Measurements from ENCODE around the gene SIKE1.

The SIKE1 gene

GRCh38 chr1:114740331-114740730 is 40.2 kb downstream of the SIKE1 start:
- TF ChIP-seq, protein P1, sequence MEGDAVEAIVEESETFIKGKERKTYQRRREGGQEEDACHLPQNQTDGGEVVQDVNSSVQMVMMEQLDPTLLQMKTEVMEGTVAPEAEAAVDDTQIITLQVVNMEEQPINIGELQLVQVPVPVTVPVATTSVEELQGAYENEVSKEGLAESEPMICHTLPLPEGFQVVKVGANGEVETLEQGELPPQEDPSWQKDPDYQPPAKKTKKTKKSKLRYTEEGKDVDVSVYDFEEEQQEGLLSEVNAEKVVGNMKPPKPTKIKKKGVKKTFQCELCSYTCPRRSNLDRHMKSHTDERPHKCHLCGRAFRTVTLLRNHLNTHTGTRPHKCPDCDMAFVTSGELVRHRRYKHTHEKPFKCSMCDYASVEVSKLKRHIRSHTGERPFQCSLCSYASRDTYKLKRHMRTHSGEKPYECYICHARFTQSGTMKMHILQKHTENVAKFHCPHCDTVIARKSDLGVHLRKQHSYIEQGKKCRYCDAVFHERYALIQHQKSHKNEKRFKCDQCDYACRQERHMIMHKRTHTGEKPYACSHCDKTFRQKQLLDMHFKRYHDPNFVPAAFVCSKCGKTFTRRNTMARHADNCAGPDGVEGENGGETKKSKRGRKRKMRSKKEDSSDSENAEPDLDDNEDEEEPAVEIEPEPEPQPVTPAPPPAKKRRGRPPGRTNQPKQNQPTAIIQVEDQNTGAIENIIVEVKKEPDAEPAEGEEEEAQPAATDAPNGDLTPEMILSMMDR (IDR thresholded peaks at IDR 0.05; ENCODE audit: low read depth, low read length, missing control alignments) = no peak
- H3K4me3 ChIP-seq (ENCODE audit: low read depth, low read length) = no peak overlapping the region
- DNase-seq (ENCODE audit: low read depth) = no peak

GRCh38 chr1:114737314-114737849 is 43.1 kb downstream of the SIKE1 start:
- H3K4me3 ChIP-seq (ENCODE audit: low read depth, low read length) = no peak overlapping the region
- TF ChIP-seq, protein P1 (IDR thresholded peaks at IDR 0.05; ENCODE audit: low read depth, low read length, missing control alignments) = no peak
- no peak for DNase-seq (ENCODE audit: low read depth)

DNA sequence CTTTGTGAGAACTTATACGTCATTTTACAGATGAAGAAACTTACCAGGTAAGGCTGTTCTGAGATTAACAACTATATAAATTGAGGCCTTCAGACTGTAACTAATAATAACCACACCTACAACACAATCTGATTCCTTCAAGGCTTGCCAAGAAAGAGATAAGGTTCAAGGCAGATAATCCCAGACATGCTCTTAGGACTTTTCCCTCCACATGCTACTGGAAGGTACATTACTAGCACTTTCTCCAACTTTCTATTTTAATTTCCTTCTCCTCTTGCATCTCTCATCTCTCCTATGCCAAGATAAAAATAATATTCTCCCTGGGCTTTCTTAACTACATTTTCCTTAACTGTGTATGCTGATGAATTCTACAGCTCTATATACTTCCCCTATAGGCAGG is 45.0 kb downstream of the SIKE1 start:
- TF ChIP-seq, protein P1 (IDR thresholded peaks at IDR 0.05; ENCODE audit: low read depth, low read length, missing control alignments) = no peak
- DNase-seq (ENCODE audit: low read depth) = no peak
- H3K4me3 ChIP-seq (ENCODE audit: low read depth, low read length) = no peak overlapping the region

DNA sequence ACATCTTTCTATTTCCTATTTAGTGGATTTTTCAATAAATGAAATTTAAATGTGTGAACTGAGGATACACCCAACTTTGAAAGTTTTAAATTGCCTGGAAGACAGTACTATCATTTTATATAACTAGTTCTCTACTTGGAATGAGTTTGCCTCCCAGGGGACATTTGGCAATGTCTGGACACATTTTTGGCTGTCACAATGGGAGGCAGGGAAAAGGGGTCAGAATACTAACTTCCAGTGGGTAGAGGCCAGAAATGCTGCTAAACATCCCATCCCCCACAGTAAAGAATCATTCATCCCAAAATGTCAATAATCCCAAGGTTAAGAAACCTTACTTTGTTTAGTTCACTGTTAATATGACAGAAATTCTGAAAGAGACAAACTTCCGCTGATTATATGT is 50.7 kb downstream of the SIKE1 start:
- DNase-seq (ENCODE audit: low read depth) = no peak
- TF ChIP-seq, protein P1 (IDR thresholded peaks at IDR 0.05; ENCODE audit: low read depth, low read length, missing control alignments) = no peak
- H3K4me3 ChIP-seq (ENCODE audit: low read depth, low read length) = no peak overlapping the region

GRCh38 chr1:114728553-114728952 is 51.9 kb downstream of the SIKE1 start:
- no peak overlapping the region for H3K4me3 ChIP-seq (ENCODE audit: low read depth, low read length)
- TF ChIP-seq, protein P1 (IDR thresholded peaks at IDR 0.05; ENCODE audit: low read depth, low read length, missing control alignments) = no peak
- no peak for DNase-seq (ENCODE audit: low read depth)

DNA sequence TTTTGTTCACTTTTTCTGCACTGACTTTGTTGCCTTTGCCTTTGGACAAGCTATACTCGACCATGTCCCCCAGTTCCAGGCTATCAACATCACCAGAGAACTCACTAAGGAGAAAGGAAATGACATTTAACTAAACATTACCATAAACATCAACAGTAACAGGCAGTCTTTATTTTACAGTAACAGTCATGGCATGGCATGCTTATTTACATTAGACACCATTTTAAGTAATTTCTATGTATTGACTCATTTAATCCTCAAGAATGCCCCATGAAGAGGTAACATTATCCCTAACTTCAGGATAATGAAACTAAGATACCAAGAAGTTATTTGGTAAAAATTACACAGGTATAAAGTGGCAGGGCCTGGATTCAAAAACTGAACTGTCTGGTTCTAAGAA is 55.3 kb downstream of the SIKE1 start:
- H3K4me3 ChIP-seq (ENCODE audit: low read depth, low read length) = no peak overlapping the region
- DNase-seq (ENCODE audit: low read depth) = no peak
- TF ChIP-seq, protein P1 (IDR thresholded peaks at IDR 0.05; ENCODE audit: low read depth, low read length, missing control alignments) = no peak

- TF ChIP-seq, protein P1 (IDR thresholded peaks at IDR 0.05; ENCODE audit: low read depth, low read length, missing control alignments) = no peak
- H3K4me3 ChIP-seq (ENCODE audit: low read depth, low read length) = no peak overlapping the region
- DNase-seq (ENCODE audit: low read depth) = no peak
Measured at GRCh38 chr1:114723915-114724314, 56.6 kb downstream of the SIKE1 start.

Measured in GM12864 (cell line).